Measurements from ENCODE around the gene AOC3.

DNA sequence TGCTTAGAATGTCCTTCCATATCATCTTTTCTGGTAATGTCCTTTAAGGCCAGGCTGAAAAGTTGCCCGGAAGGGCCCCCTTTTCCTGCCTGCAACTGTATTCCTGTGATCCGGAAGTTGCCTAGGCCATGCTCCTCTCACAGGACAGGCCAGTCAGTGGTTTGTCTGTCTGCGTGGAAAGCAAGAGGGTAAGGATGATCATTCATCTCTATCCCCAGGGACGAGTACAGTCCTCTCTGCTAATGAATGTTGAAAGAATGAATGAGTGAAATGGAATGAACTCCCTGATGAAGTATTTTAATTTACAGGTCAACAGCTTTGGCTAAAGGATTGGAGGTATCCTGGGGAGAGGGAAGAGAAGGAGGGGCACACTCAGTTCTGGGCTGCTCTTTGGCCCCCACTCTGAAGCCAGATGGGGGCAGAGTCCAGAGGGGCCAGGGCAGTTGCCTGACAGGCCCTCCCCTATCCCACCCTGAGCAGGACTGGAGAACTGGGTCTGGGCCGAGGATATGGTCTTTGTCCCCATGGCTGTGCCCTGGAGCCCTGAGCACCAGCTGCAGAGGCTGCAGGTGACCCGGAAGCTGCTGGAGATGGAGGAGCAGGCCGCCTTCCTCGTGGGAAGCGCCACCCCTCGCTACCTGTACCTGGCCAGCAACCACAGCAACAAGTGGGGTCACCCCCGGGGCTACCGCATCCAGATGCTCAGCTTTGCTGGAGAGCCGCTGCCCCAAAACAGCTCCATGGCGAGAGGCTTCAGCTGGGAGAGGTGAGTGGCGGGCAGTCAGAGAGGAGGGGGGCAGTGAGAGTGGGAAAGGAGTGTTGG lies 3.2 kb downstream of the AOC3 start:
- no peak for TF ChIP-seq CTCF (IDR thresholded peaks at IDR 0.05)
- TF ChIP-seq, protein P1, sequence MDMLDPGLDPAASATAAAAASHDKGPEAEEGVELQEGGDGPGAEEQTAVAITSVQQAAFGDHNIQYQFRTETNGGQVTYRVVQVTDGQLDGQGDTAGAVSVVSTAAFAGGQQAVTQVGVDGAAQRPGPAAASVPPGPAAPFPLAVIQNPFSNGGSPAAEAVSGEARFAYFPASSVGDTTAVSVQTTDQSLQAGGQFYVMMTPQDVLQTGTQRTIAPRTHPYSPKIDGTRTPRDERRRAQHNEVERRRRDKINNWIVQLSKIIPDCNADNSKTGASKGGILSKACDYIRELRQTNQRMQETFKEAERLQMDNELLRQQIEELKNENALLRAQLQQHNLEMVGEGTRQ (IDR thresholded peaks at IDR 0.05; ENCODE audit: borderline replicate concordance, low read depth, low read length): no peak
- no peak for TF ChIP-seq POLR2AphosphoS5 (IDR thresholded peaks at IDR 0.05; ENCODE audit: low read depth, low read length)
- TF ChIP-seq SMC3 (IDR thresholded peaks at IDR 0.05; ENCODE audit: low read depth, low read length): no peak
- no peak for TF ChIP-seq YY1 (IDR thresholded peaks at IDR 0.05; ENCODE audit: low read depth)
- no peak for TF ChIP-seq GATA2 (CRISPR knock-in tag; IDR thresholded peaks at IDR 0.05)
- TF ChIP-seq EP300 (IDR thresholded peaks at IDR 0.05; ENCODE audit: borderline replicate concordance in 1 of 2, low read depth in 1 of 2, low read length in 1 of 2): no peak
- TF ChIP-seq TCF12 (IDR thresholded peaks at IDR 0.05): no peak
- no peak for TF ChIP-seq IRF3 (IDR thresholded peaks at IDR 0.05; ENCODE audit: low read depth, low read length)
- no peak for TF ChIP-seq SIN3A (IDR thresholded peaks at IDR 0.05; ENCODE audit: borderline replicate concordance, low read depth, low read length)
- TF ChIP-seq REST (IDR thresholded peaks at IDR 0.05; ENCODE audit: low read depth, low read length): no peak
- TF ChIP-seq RAD21 (IDR thresholded peaks at IDR 0.05; ENCODE audit: low read length): no peak
- no peak for TF ChIP-seq RCOR1 (IDR thresholded peaks at IDR 0.05; ENCODE audit: low read length)
- no peak for TF ChIP-seq RXRA (IDR thresholded peaks at IDR 0.05; ENCODE audit: borderline replicate concordance, low read depth)
